Mesendoderm (in vitro differentiated cells): Measurements from ENCODE around the gene SHC2.

Experiments used
- DNase-seq: peaks from one replicate; pipeline ENCODE4 v3.0.0; 2013
- H2AK5ac ChIP-seq: 2 replicates; pipeline ENCODE4 v1.6.1; 2013; ENCODE audit warnings: low read length, inconsistent platforms
- H2BK120ac ChIP-seq: 2 replicates; pipeline ENCODE4 v1.6.1; 2013; ENCODE audit warnings: low read depth, mild to moderate bottlenecking, low read length, moderate library complexity, mixed read lengths
- H2BK15ac ChIP-seq: replicated peaks from 2 replicates; pipeline ENCODE4 v1.6.1; 2013; ENCODE audit warnings: low read depth, mild to moderate bottlenecking, moderate library complexity
- H2BK5ac ChIP-seq: 2 replicates; pipeline ENCODE4 v1.6.1; 2013; ENCODE audit warnings: low read length, inconsistent platforms
- H3K18ac ChIP-seq: 2 replicates; pipeline ENCODE4 v1.6.1; 2013; ENCODE audit warnings: mild to moderate bottlenecking, low read length, mixed read lengths
- H3K23ac ChIP-seq: one replicate; pipeline ENCODE4 v1.6.1; 2013; ENCODE audit warnings: low read length
- H3K27ac ChIP-seq: 2 replicates; pipeline ENCODE4 v1.5.1; 2013; ENCODE audit warnings: low read depth, mild to moderate bottlenecking, inconsistent platforms, low read length, moderate library complexity
- H3K27me3 ChIP-seq: 2 replicates; pipeline ENCODE4 v1.6.1; 2013; ENCODE audit warnings: low read length, control low read depth, mild to moderate bottlenecking, inconsistent platforms; ENCODE audit not compliant: insufficient read depth, poor library complexity
- H3K36me3 ChIP-seq: 2 replicates; pipeline ENCODE4 v1.6.1; 2013; ENCODE audit warnings: low read length, inconsistent platforms; ENCODE audit not compliant: control insufficient read depth, insufficient read depth
- H3K4ac ChIP-seq: one replicate; pipeline ENCODE4 v1.6.1; 2013; ENCODE audit warnings: low read depth, mild to moderate bottlenecking, low read length, moderate library complexity
- H3K4me1 ChIP-seq: 2 replicates; pipeline ENCODE4 v1.6.1; 2013; ENCODE audit warnings: low read depth, low read length, inconsistent platforms; ENCODE audit not compliant: control insufficient read depth
- H3K4me2 ChIP-seq: 2 replicates; pipeline ENCODE4 v1.6.1; 2013; ENCODE audit warnings: low read length
- H3K4me3 ChIP-seq: 2 replicates; pipeline ENCODE4 v1.5.1; 2013; ENCODE audit warnings: mild to moderate bottlenecking, low read length
- H3K56ac ChIP-seq: one replicate; pipeline ENCODE4 v1.6.1; 2013; ENCODE audit warnings: low read length
- H3K79me1 ChIP-seq: 2 replicates; pipeline ENCODE4 v1.6.1; 2013; ENCODE audit warnings: low read length, inconsistent platforms
- H3K79me2 ChIP-seq: 2 replicates; pipeline ENCODE4 v1.6.1; 2013; ENCODE audit warnings: mild to moderate bottlenecking, low read length; ENCODE audit not compliant: control insufficient read depth, insufficient read depth
- H3K9ac ChIP-seq: 2 replicates; pipeline ENCODE4 v1.6.1; 2013; ENCODE audit warnings: low read length, inconsistent platforms
- H4K5ac ChIP-seq: one replicate; pipeline ENCODE4 v1.6.1; 2013; ENCODE audit warnings: low read length
- H4K8ac ChIP-seq: one replicate; pipeline ENCODE4 v1.6.1; 2013; ENCODE audit warnings: low read depth, mild to moderate bottlenecking, control low read depth, low read length, moderate library complexity
- WGBS: extraction: QIAGEN DNeasy Blood & Tissue Kit; methylation state at CpG from one replicate; pipeline ENCODE4 v1.1.7; 2013; ENCODE audit warnings: low lambda C conversion rate, missing lambda C conversion rate; ENCODE audit not compliant: insufficient coverage; ENCODE audit errors: extremely low coverage; 5-methylcytosine and 5-hydroxymethylcytosine counted together

The SHC2 gene

DNA sequence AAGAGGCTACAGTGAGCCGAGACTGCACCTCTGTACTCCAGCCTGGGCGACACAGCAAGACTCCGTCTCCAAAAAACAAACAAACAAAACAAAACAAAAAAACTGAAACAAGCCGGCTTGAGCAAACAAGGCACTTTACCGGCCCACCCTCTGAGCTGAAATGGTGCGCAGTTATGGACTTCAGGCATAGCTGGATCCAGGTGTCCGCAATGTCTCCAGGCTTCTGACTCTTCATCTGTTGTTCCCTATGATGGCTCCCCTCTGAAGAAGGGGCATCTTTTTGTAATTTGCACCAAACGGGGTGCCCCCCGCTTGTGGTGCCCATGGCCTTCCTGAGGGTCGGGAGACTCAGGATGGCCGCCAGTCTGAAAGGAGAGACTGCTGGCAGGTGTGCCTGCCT is 58.0 kb downstream of the SHC2 start:
- Histone ChIP-seq H3K23ac (no peak overlapping the region), H3K4me2 (no peak overlapping the region), H2BK5ac (no peak overlapping the region), H3K9ac (no peak overlapping the region), H2AK5ac (no peak overlapping the region), H2BK15ac (no peak overlapping the region), H3K56ac (no peak overlapping the region), H3K36me3 (no peaks in the 10 kb centered on the region), H3K79me1 (no peaks in the 10 kb centered on the region), H3K27ac (no peak overlapping the region), H3K4me1 (no peaks in the 10 kb centered on the region), H4K5ac (no peak overlapping the region), H4K8ac (no peak overlapping the region), H3K4ac (no peak overlapping the region), H3K79me2 (no peaks in the 10 kb centered on the region), H3K4me3 (no peak overlapping the region), H3K18ac (no peak overlapping the region), H3K27me3 (no peaks in the 10 kb centered on the region), H2BK120ac (no peak overlapping the region)
- no peak for DNase-seq
- WGBS, result no CpG with 5 or more reads among the region's 11 CpGs

- no peak overlapping the region for H2BK120ac ChIP-seq
- H3K79me1 ChIP-seq, result no peaks in the 10 kb centered on the region
- no peak for DNase-seq
- no peaks in the 10 kb centered on the region for H3K4me1 ChIP-seq
- H3K79me2 ChIP-seq, result no peaks in the 10 kb centered on the region
- H2AK5ac ChIP-seq, result no peak overlapping the region
- no peak overlapping the region for H3K27ac ChIP-seq
- H2BK15ac ChIP-seq, result no peak overlapping the region
- no peak overlapping the region for H4K5ac ChIP-seq
- WGBS, result no CpG with 5 or more reads among the region's 38 CpGs
- no peak overlapping the region for H4K8ac ChIP-seq
- H3K23ac ChIP-seq, result no peak overlapping the region
- H3K4me3 ChIP-seq, result no peak overlapping the region
- H3K4me2 ChIP-seq, result no peak overlapping the region
- H2BK5ac ChIP-seq, result no peak overlapping the region
- no peak overlapping the region for H3K9ac ChIP-seq
- H3K56ac ChIP-seq, result no peak overlapping the region
- H3K4ac ChIP-seq, result no peak overlapping the region
- H3K36me3 ChIP-seq, result no peaks in the 10 kb centered on the region
- no peak overlapping the region for H3K18ac ChIP-seq
- no peaks in the 10 kb centered on the region for H3K27me3 ChIP-seq
Observed at GRCh38 chr19:401866-402511, 58.8 kb downstream of the SHC2 start.

DNA sequence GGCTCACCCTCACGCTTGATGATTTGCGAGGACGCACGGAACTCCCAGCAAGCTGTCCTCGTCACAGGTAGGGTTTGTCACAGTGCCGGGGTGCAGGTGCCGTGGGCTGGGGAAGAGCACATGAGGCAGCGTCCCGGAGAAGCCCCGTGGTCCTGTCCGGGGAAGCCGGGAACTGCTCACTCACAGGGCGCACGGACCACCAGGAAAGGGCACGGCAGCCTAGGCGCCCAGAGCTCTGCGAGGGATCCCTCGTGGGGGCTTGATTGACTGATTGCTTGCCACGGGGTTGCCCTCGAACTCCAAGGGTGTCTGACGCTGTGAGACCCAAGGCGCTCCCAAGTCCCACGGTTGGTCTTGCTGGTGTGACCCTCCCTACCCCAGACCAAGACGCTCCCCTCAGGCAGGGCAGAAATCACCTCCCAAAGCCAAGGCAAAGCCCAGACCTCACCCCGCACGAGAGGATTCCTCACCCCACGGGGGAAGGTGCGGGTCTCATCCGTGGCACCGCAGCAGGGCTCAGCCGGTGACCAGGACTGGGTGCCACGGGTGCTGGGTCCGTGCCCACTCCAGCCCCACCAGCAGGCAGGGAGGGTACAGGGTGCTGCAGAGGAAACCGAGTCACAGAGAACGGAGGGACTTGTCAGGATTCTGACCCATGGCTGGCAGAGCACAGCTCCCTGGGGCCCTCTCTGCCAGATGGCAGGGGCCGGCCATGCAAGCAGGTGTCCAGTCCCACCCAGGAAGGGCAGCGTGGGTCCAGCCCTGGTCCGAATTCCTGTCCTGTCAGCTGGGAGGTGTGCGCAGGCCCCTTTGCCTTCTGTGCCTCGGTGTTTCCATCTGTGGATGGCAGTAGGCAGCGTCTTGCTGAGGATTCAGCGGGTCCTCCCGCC is 59.6 kb downstream of the SHC2 start:
- no CpG with 5 or more reads among the region's 43 CpGs for WGBS
- Histone ChIP-seq H3K4me1 (no peaks in the 10 kb centered on the region), H3K79me1 (no peaks in the 10 kb centered on the region), H3K4me2 (no peak overlapping the region), H2BK120ac (no peak overlapping the region), H2BK15ac (no peak overlapping the region), H2BK5ac (no peak overlapping the region), H3K36me3 (no peaks in the 10 kb centered on the region), H4K8ac (no peak overlapping the region), H3K23ac (no peak overlapping the region), H3K4ac (no peak overlapping the region), H3K79me2 (no peaks in the 10 kb centered on the region), H3K4me3 (no peak overlapping the region), H2AK5ac (no peak overlapping the region), H3K56ac (no peak overlapping the region), H3K27ac (no peak overlapping the region), H3K18ac (no peak overlapping the region), H4K5ac (no peak overlapping the region), H3K27me3 (no peaks in the 10 kb centered on the region), H3K9ac (no peak overlapping the region)
- no peak for DNase-seq

- no peaks in the 10 kb centered on the region for H3K79me1 ChIP-seq
Observed at GRCh38 chr19:399370-399769, 61.5 kb downstream of the SHC2 start.

DNA sequence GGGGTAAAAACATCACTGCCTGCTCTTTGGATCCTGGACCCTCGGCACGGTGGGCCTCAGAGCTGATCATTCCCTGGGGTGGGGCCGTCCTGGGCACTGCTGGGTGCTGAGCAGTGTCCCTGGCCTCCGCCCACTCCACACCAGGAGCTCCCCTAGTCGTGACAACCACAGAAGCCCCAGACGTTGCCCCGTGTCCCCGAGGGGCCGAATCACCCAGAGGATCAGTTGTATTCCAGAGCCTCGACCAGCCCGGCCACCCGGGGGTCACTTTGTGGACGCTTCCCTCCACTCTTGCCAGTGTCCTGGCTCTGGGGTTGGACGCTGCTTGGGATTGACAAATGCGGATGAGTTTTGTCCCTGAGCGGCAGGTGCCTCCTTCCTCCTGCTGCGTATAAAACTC is 62.1 kb downstream of the SHC2 start:
- H3K36me3 ChIP-seq, result no peaks in the 10 kb centered on the region
- no peak overlapping the region for H3K27ac ChIP-seq
- H3K27me3 ChIP-seq, result no peaks in the 10 kb centered on the region
- H3K4ac ChIP-seq, result no peak overlapping the region
- no peak overlapping the region for H2BK15ac ChIP-seq
- H3K18ac ChIP-seq, result no peak overlapping the region
- H3K9ac ChIP-seq, result no peak overlapping the region
- no peak overlapping the region for H4K5ac ChIP-seq
- no peak overlapping the region for H2AK5ac ChIP-seq
- no peaks in the 10 kb centered on the region for H3K79me1 ChIP-seq
- H4K8ac ChIP-seq, result no peak overlapping the region
- no peak overlapping the region for H3K56ac ChIP-seq
- no peak overlapping the region for H3K4me2 ChIP-seq
- no CpG with 5 or more reads among the region's 17 CpGs for WGBS
- H3K79me2 ChIP-seq, result no peaks in the 10 kb centered on the region
- H2BK120ac ChIP-seq, result no peak overlapping the region
- H3K23ac ChIP-seq, result no peak overlapping the region
- no peak overlapping the region for H2BK5ac ChIP-seq
- no peak overlapping the region for H3K4me3 ChIP-seq
- no peaks in the 10 kb centered on the region for H3K4me1 ChIP-seq
- DNase-seq, result no peak

More at GRCh38 chr19:399370-399769, 61.5 kb downstream of the SHC2 start:
- no peak overlapping the region for H3K4me3 ChIP-seq
- H3K4ac ChIP-seq, result no peak overlapping the region
- H2AK5ac ChIP-seq, result no peak overlapping the region
- no peak overlapping the region for H3K18ac ChIP-seq
- no peaks in the 10 kb centered on the region for H3K4me1 ChIP-seq
- H2BK15ac ChIP-seq, result no peak overlapping the region
- no CpG with 5 or more reads among the region's 9 CpGs for WGBS
- DNase-seq, result no peak
- no peak overlapping the region for H2BK120ac ChIP-seq
- H4K5ac ChIP-seq, result no peak overlapping the region
- no peak overlapping the region for H4K8ac ChIP-seq
- H3K79me2 ChIP-seq, result no peaks in the 10 kb centered on the region
- H2BK5ac ChIP-seq, result no peak overlapping the region
- H3K27ac ChIP-seq, result no peak overlapping the region
- no peak overlapping the region for H3K23ac ChIP-seq
- no peak overlapping the region for H3K4me2 ChIP-seq
- H3K9ac ChIP-seq, result no peak overlapping the region
- H3K27me3 ChIP-seq, result no peaks in the 10 kb centered on the region
- H3K36me3 ChIP-seq, result no peaks in the 10 kb centered on the region
- H3K56ac ChIP-seq, result no peak overlapping the region
